HG03280 (cell line): ENCODE results near the gene KCNK6.

ENCODE experiments used
- ATAC-seq: cut with Tn5 transposase; IDR thresholded peaks from one replicate; pipeline ENCODE4 v1.9.1; 2021; ENCODE audit warnings: mild to moderate bottlenecking, moderate library complexity; ENCODE audit not compliant: unreplicated experiment

KCNK6 gene

GRCh38 chr19:38319421-38320258 is at the start of gene KCNK6:
Gene KCNK6 (plus strand): TSS chr19:38319845. CDS start chr19:38319951, 106 bp downstream.
- ATAC-seq: no peak

DNA sequence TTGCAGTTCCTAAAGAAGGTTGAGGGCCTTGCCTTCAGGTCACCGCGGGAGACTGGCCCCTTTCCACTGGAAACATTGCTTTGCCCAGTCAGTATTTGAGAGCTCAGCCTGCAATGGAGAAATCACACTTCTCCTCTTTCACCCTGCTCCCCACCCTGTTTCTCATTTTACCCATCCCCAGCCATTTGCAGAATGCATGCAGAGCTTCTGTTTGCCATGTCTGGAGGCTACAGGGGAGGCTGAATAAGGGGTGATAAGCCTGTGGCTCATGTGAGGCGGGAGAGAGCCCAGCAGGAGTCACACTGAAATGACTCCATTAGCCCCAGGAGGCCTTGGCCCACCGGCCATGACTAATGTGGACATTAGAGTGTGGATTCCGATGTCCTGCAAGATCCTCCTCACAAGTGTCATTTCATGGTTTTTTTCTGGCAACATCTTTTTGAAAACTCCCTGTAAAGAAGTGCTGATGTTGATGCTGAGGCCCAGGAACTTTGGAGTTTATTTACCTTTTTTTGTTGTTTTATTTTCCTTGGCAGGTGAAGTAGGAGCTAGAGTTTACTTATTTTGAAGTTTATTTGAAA is 49.0 kb upstream of the KCNK6 start:
- ATAC-seq: no peak

DNA sequence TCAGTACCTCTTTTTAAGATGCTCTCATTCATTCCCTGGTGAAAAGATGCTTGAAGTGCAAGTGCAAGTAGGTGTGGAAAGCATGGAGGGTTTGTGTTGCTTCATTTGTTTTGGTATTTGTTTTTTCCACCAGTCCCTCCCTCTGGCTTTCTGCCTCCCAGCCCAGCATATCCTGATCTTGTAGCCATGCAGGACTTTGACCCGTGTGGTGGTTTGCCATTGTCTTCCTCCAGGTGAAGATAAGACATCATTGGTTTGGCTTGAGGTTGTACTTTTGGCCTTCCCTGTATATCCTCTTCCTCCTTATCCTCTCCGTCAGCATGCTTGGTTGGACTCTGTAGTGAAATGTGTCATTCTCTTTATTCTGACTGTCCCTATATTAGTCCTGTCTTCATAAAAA is 46.1 kb upstream of the KCNK6 start:
- ATAC-seq: no peak

- ATAC-seq: no peak
Observed at GRCh38 chr19:38274739-38275138, 44.9 kb upstream of the KCNK6 start.

DNA sequence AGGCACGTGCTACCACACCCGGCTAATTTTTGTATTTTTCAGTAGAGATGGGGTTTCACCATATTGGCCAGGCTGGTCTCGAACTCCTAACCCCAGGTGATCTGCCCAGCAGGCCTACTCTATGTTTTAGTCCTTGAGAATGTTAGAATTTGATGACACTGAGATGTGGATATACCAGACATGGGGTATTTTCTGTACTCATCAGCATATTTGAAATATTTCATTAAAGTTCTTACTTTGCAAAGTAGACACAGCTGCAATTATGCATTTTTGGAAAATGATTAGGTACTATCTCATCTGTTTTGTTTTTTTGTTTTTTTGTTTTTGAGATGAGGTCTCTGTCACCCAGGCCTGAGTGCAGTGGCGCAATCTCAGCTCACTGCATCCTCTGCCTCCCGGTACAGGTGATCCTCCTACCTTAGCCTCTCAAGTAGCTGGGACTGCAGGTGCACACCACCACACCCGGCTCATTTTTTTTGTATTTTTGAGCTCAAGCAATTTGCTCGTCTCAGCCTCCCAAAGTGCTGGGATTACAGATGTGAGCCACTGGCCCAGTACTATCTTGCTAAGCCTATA is 42.6 kb upstream of the KCNK6 start:
- no peak for ATAC-seq

DNA sequence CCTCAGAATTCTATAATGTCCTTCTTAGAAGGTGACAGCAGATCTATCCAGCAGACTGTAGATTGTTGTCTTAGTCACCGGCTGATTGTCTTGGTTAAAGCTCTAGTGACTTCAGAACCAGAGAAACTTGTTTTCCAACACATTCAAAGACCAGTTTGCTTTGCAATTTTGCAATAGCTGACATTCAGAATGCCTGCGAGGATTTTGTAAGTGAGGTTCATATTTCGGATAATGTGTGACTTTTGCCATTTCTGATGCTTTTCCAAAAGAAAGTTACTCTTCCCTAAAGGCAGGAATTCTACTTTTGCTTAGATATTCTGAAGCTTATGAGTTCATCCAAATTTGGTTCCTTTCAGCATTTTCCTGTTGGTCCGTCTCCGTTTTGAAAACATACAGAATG is 42.1 kb upstream of the KCNK6 start:
- ATAC-seq: no peak

GRCh38 chr19:38277969-38278680 is 41.5 kb upstream of the KCNK6 start:
- ATAC-seq: no peak

- ATAC-seq: no peak
Observed at GRCh38 chr19:38278751-38279150, 40.9 kb upstream of the KCNK6 start.

DNA sequence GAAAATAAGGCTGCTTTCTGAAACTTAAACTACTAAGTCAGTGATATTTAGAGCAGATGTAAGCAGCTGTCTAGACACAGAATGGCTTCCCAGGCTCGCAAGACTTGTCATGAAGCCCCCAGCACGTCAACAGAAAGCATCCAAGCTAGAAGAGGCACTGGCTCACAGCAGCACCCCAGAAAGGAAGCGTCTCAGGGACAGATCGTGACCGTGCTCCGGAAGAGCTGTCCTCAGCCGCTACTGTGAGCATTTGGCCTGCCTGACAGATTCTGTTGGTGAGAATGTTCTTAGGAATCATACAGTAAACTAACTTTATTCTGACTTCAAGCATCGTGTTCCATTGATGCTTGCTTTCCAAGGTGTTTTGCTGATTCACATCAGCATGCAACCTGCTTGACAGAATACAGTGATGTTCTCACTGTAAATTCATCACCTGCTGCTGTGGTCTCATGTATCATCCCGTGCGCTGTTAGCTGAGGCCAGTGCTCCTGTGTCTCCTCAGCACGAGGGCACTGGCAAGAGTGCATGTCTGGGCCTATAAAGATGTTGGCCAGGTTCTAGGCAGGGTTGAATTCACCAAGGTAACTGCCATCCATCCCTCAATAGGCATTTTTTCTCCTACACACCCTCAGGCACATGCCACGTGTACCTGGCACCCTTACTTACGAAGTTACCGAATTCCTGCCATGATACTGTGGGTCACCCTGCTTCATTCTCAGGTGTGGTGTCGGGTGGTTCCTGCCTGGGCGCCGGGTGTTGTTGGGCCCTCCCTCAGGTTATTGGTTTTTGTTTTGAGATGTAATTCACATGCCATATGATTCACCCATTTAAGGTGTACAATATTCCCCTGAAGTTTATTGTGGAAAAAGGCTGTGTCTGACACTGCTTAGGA is 39.4 kb upstream of the KCNK6 start:
- no peak for ATAC-seq

GRCh38 chr19:38281811-38282566 is 37.7 kb upstream of the KCNK6 start:
- no peak for ATAC-seq

GRCh38 chr19:38283271-38283670 is 36.4 kb upstream of the KCNK6 start:
- no peak for ATAC-seq

DNA sequence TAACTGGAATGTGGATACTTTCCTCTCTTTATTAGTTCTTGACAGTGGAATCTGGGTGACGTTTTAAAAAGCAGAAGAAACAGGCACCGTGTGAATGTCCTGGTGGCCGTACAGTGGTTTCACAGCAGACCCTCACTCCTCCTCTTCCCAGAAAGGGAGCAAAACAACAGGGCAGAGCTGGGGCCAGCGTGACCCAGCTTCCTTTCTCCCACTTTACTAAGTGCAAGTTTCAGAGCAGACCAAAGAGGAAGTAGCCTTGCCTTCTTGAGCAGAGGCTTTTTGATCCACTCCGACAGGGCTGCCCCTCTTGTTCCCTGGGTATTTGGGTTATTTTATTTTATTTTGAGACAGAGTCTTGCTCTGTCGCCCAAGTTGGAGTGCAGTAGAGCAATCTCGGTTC is 35.2 kb upstream of the KCNK6 start:
- ATAC-seq: no peak

- ATAC-seq: no peak
Observed at GRCh38 chr19:38285567-38285966, 34.1 kb upstream of the KCNK6 start.

DNA sequence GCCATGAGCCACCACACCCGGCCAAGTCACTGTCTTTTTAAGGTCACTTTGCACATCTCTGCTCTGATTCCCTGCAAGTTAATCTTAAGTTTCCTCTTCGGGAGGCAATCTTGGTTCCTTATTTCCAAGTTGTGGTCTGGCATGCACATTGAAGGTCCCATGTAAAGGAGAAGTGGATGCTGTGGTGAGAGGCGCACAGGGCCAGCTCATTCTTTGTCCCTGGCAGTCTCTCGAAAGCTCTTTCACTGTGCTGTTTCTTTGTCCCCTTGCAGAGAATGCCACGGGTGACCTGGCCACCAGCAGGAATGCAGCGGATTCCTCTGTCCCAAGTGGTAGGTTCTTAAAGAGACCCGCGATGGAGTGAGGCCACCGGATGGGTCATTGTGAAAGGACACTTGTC is 32.0 kb upstream of the KCNK6 start:
- no peak for ATAC-seq

- no peak for ATAC-seq
Observed at GRCh38 chr19:38288123-38288855, 31.4 kb upstream of the KCNK6 start.

DNA sequence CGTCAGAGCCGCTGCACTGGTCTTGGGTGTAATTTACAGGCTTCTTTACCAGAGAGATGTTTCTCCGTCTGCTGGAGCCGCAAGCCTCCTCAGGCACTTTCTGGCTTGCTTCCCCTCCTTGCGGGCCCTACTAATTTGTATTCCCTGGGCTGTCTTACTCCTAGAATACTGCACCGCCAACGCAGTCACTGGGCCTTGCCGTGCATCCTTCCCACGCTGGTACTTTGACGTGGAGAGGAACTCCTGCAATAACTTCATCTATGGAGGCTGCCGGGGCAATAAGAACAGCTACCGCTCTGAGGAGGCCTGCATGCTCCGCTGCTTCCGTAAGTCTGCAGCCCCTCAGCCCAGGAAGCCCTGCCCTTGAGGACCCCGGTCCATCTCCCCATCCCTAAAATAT is 29.7 kb upstream of the KCNK6 start:
- no peak for ATAC-seq

DNA sequence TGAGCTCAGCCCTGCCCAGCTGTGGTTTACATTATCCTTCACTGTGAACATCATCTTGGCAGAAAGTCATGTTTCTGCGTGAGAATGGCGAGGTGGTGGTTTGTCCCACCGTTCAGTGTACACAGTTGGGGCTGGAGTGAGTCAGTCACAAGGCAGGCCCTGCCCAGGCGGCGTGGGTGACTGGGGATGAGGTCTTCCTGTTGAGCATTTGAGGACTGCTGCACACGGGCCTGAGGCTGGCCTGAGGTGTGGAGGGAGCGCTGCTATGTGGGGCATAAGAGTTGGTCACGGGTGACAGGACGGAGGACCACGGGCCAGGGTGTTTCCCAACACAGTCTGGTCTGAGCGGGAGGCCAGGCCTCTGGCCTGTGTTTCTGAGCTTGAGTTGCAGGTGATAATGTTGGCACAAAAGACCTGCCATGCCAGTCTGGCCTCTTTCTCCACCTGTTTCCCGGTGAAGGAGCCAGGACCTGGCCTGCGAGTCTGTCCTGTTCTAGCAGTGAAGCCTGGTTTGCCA is 29.0 kb upstream of the KCNK6 start:
- no peak for ATAC-seq

- no peak for ATAC-seq
Observed at GRCh38 chr19:38291855-38292254, 27.8 kb upstream of the KCNK6 start.

DNA sequence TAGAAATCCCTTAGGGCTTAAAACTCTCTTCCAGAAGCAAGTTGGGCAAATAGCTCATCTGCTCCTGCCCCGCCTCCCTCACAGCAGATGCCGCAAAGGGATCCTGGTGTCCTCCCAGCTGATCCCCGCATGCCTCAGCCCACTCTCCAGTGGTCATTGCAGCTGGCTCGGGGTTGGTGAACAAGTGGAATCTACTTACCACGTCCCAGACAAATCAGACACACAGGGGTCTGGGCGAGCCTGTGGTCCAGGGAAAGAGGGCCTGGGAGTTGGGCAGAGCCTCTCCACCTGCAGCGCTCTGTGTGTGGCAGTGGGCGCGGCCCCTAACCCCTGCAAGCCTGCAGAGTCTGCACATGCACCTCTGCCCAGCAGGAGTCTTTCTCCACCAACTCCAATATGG is 26.4 kb upstream of the KCNK6 start:
- no peak for ATAC-seq
